ENCODE data around the gene MYO5A. TPM values are rescaled to one million over a fixed set of nuclear protein-coding genes. Genes with fewer than 3 reads are reported as not detected.
"Not testable (repeated sequence)": the region's sequence is repeated elsewhere in the genome, so short reads cannot be mapped to it uniquely, and the experiment has no call there.

Gene MYO5A
- polyA plus RNA-seq, 3 donors, result 6.9 to 33.5 (median 16.6) TPM

DNA sequence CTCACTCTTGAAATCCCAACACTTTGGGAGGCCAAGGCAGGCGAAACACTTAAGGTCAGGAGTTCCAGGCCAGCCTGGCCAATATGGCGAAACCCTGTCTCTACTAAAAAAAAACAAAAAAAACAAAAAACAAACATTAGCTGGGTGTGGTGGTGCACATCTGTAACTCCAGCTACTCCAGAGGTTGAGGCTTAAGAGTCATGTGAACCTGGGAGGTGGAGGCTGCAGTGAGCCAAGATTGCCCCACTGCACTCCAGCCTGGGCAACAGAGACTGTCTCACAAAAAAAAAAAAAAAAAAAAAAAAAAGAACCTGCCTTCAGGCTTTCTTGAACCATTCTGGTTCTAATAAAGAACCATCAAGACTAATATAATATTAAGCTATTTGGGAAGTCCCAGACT, 23.6 kb upstream of the MYO5A start:
- Histone ChIP-seq H3K36me3 (replicated peaks in 1 of 2; ENCODE audit: control insufficient read depth in 1 of 2, insufficient read depth in 2 of 2, low read length in 2 of 2) (peaks cover 19 to 49% of the 10 kb centered on the region in 2 donors), H3K4me3 (replicated peaks in 1 of 3; ENCODE audit: low read depth in 2 of 3, low read length in 3 of 3) (peak overlapping the region in 2 of 3 experiments; percentile 25 to 62), H3K4me1 (ENCODE audit: control insufficient read depth in 1 of 2, insufficient read depth in 2 of 2, low read length in 2 of 2) (peaks cover 45 to 49% of the 10 kb centered on the region in 2 donors), H3K9ac (ENCODE audit: insufficient read depth, low read length, poor library complexity, severe bottlenecking) (peak overlapping the region; percentile 24), H3K27ac (ENCODE audit: low read depth in 1 of 2, low read length in 2 of 2) (peak overlapping the region; percentile 74 to 79), H2AFZ (ENCODE audit: insufficient read depth, low read depth, low read length, poor library complexity, severe bottlenecking) (no peak overlapping the region), H3K27me3 (ENCODE audit: control insufficient read depth in 2 of 2, insufficient read depth in 2 of 2, low read length in 2 of 2) (no peaks in the 10 kb centered on the region), H3K9me3 (replicated peaks in 1 of 2; ENCODE audit: control insufficient read depth in 1 of 2, insufficient read depth in 1 of 2, low read length in 2 of 2) (no peaks in the 10 kb centered on the region), H3K4me2 (replicated peaks; ENCODE audit: extremely low read depth, low read length, poor library complexity, severe bottlenecking) (peak overlapping the region; percentile 68), H3K79me2 (ENCODE audit: insufficient read depth, low read length) (peaks cover 66% of the 10 kb centered on the region), H4K20me1 (ENCODE audit: insufficient read depth, low read length) (peaks cover 8% of the 10 kb centered on the region)
- no CpG with 5 or more reads among the region's 2 CpGs for WGBS (ENCODE audit: insufficient coverage)
- Mint-ChIP-seq H3K27me3 (ENCODE audit: low read depth in 3 of 3) (no peaks in the 10 kb centered on the region), H3K4me1 (peaks cover 49% of the 10 kb centered on the region), H3K36me3 (peaks cover 31 to 42% of the 10 kb centered on the region in 2 donors), H3K27ac (peak overlapping the region; percentile 89 to 95 (median 93)), H3K4me3 (peak overlapping the region; percentile 50 to 65), H3K9me3 (no peaks in the 10 kb centered on the region)
- intact Hi-C loops (cut with micrococcal nuclease), result no loop called here
- TF ChIP-seq, protein P1, sequence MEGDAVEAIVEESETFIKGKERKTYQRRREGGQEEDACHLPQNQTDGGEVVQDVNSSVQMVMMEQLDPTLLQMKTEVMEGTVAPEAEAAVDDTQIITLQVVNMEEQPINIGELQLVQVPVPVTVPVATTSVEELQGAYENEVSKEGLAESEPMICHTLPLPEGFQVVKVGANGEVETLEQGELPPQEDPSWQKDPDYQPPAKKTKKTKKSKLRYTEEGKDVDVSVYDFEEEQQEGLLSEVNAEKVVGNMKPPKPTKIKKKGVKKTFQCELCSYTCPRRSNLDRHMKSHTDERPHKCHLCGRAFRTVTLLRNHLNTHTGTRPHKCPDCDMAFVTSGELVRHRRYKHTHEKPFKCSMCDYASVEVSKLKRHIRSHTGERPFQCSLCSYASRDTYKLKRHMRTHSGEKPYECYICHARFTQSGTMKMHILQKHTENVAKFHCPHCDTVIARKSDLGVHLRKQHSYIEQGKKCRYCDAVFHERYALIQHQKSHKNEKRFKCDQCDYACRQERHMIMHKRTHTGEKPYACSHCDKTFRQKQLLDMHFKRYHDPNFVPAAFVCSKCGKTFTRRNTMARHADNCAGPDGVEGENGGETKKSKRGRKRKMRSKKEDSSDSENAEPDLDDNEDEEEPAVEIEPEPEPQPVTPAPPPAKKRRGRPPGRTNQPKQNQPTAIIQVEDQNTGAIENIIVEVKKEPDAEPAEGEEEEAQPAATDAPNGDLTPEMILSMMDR (IDR thresholded peaks at IDR 0.05), result no peak
- DNase-seq, result peak in 2 of 3 donors; percentile 19 to 28

DNA sequence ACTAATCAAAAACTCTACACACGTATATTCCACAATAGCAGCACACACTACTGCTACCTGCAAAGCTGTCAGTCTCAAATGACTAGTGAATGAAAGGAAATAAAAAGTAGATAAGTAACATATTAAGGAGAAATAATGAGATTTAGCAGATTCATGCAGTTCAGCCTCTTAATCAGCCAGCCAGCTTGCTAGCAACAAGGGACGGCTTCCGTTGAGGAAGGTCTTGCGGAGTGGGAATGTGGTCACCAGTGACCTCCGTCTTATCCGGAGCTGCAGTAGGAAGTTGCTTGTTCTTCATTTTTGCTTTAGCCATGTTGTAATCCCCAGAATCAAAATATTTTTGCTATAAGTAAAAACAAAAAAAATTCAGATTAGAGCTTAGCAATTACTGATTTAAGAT, 23.1 kb upstream of the MYO5A start:
- Histone ChIP-seq H4K20me1 (ENCODE audit: insufficient read depth, low read length) (peaks cover 2% of the 10 kb centered on the region), H3K4me2 (replicated peaks; ENCODE audit: extremely low read depth, low read length, poor library complexity, severe bottlenecking) (peak overlapping the region; percentile 68), H3K27me3 (ENCODE audit: control insufficient read depth in 2 of 2, insufficient read depth in 2 of 2, low read length in 2 of 2) (no peaks in the 10 kb centered on the region), H3K79me2 (ENCODE audit: insufficient read depth, low read length) (peaks cover 61% of the 10 kb centered on the region), H3K4me1 (ENCODE audit: control insufficient read depth in 1 of 2, insufficient read depth in 2 of 2, low read length in 2 of 2) (peaks cover 43 to 44% of the 10 kb centered on the region in 2 donors), H3K27ac (ENCODE audit: low read depth in 1 of 2, low read length in 2 of 2) (peak overlapping the region; percentile 74 to 79), H3K4me3 (replicated peaks in 1 of 3; ENCODE audit: low read depth in 2 of 3, low read length in 3 of 3) (peak overlapping the region; percentile 9 to 62 (median 25)), H3K9ac (ENCODE audit: insufficient read depth, low read length, poor library complexity, severe bottlenecking) (peak overlapping the region; percentile 24), H3K36me3 (replicated peaks in 1 of 2; ENCODE audit: control insufficient read depth in 1 of 2, insufficient read depth in 2 of 2, low read length in 2 of 2) (peaks cover 19 to 51% of the 10 kb centered on the region in 2 donors), H2AFZ (ENCODE audit: insufficient read depth, low read depth, low read length, poor library complexity, severe bottlenecking) (no peak overlapping the region), H3K9me3 (replicated peaks in 1 of 2; ENCODE audit: control insufficient read depth in 1 of 2, insufficient read depth in 1 of 2, low read length in 2 of 2) (no peaks in the 10 kb centered on the region)
- intact Hi-C loops (cut with micrococcal nuclease), result no loop called here
- H3K4me3 Mint-ChIP-seq, result peak overlapping the region; percentile 50 to 65
- H3K27ac Mint-ChIP-seq, result peak overlapping the region; percentile 89 to 95 (median 93)
- 0% methylated on average over 3 of the region's 6 CpGs for WGBS (ENCODE audit: insufficient coverage)
- no peaks in the 10 kb centered on the region for H3K27me3 Mint-ChIP-seq (ENCODE audit: low read depth in 3 of 3)
- TF ChIP-seq, protein P1 (IDR thresholded peaks at IDR 0.05), result no peak
- peaks cover 37 to 47% of the 10 kb centered on the region in 2 donors for H3K36me3 Mint-ChIP-seq
- H3K9me3 Mint-ChIP-seq, result peaks cover 0 to 2% (median 0%) of the 10 kb centered on the region in 7 donors
- peaks cover 43% of the 10 kb centered on the region for H3K4me1 Mint-ChIP-seq
- DNase-seq, result peak; percentile 80 to 89 (median 87)

DNA sequence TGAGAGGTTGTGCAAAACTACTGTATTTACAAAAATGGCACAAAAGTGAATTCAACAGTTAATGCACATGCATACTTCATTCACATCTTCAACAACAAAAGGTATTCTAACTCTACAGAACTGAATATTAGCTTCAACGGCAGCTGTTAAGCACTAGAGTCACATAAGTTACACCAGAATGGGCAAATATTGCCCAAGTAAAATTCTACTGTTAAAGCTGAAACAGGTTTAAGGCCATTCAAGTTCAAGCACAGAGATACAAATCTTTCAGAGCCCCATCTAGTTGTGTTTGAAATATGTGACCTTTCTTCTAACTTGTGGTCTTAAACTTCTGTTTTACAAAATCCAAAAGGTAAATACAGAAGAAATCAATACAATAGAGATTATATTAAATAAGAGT, 22.5 kb upstream of the MYO5A start:
- Mint-ChIP-seq H3K4me3 (peak overlapping the region in 1 of 2 donors; percentile 15), H3K27ac (peak overlapping the region; percentile 89 to 95 (median 93)), H3K4me1 (peaks cover 38% of the 10 kb centered on the region), H3K36me3 (peaks cover 39 to 49% of the 10 kb centered on the region in 2 donors)
- H3K9me3 Mint-ChIP-seq; DNase-seq; H4K20me1 ChIP-seq (ENCODE audit: insufficient read depth, low read length); H3K27me3 Mint-ChIP-seq (ENCODE audit: low read depth in 3 of 3); H3K9ac ChIP-seq (ENCODE audit: insufficient read depth, low read length, poor library complexity, severe bottlenecking); H3K9me3 ChIP-seq (replicated peaks in 1 of 2; ENCODE audit: control insufficient read depth in 1 of 2, insufficient read depth in 1 of 2, low read length in 2 of 2); intact Hi-C loops (cut with micrococcal nuclease); H3K27me3 ChIP-seq (ENCODE audit: control insufficient read depth in 2 of 2, insufficient read depth in 2 of 2, low read length in 2 of 2); H2AFZ ChIP-seq (ENCODE audit: insufficient read depth, low read depth, low read length, poor library complexity, severe bottlenecking): not testable (repeated sequence)
- H3K36me3 ChIP-seq (replicated peaks in 1 of 2; ENCODE audit: control insufficient read depth in 1 of 2, insufficient read depth in 2 of 2, low read length in 2 of 2), result peaks cover 19 to 54% of the 10 kb centered on the region in 2 donors
- peaks cover 55% of the 10 kb centered on the region for H3K79me2 ChIP-seq (ENCODE audit: insufficient read depth, low read length)
- H3K4me2 ChIP-seq (replicated peaks; ENCODE audit: extremely low read depth, low read length, poor library complexity, severe bottlenecking), result peak overlapping the region; percentile 68
- 20% methylated on average over 1 of the region's 1 CpG for WGBS (ENCODE audit: insufficient coverage)
- peak overlapping the region in 1 of 2 donors; percentile 79 for H3K27ac ChIP-seq (ENCODE audit: low read depth in 1 of 2, low read length in 2 of 2)
- peak overlapping the region in 1 of 3 experiments; percentile 62 for H3K4me3 ChIP-seq (replicated peaks in 1 of 3; ENCODE audit: low read depth in 2 of 3, low read length in 3 of 3)
- H3K4me1 ChIP-seq (ENCODE audit: control insufficient read depth in 1 of 2, insufficient read depth in 2 of 2, low read length in 2 of 2), result peaks cover 37 to 38% of the 10 kb centered on the region in 2 donors
